ENCODE results near the gene G3BP1.

DNA sequence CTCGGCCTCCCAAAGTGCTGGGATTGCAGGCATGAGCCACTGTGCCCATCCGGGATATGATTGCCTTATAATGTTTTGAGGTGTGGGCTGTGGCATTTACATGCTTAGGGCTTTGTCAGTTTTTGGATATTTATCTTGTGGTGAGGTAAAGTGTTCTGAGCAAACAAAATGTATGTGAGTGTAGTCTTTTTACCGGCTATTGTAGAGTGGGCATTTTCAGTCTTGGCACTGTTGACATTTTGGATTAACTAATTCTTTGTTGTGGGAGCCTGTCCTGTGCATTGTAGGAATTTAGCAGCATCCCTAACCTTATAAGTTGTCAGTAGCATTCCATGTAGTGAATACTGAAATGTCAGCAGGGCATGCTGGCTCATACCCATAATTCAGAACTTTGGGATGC is 21.6 kb downstream of the G3BP1 start:
- no peak for TF ChIP-seq EZH2 (IDR thresholded peaks at IDR 0.05; ENCODE audit: insufficient read depth, poor library complexity, severe bottlenecking)
- no peak for TF ChIP-seq EZH2phosphoT487 (IDR thresholded peaks at IDR 0.05; ENCODE audit: insufficient read depth, low read depth)

Data from GM23248 (cell line).